Fibroblast of villous mesenchyme (primary cell): ENCODE data around the gene ACTR3C. TPM values are rescaled to one million over a fixed set of nuclear protein-coding genes. Genes with fewer than 3 reads are reported as not detected.

Experiments used
- DNase-seq: peaks from one replicate; pipeline ENCODE4 v3.0.0-alpha.2; 2010; ENCODE audit warnings: low read depth
- H3K4me3 ChIP-seq: 2 replicates; pipeline ENCODE4 v1.5.1; 2011; ENCODE audit warnings: low read depth, mild to moderate bottlenecking, low read length
- CTCF ChIP-seq: IDR thresholded peaks from 2 replicates; pipeline ENCODE4 v1.5.1; 2012; ENCODE audit warnings: low read depth, mild to moderate bottlenecking, low read length; ENCODE audit not compliant: insufficient read depth
- total RNA-seq: library from RNA; depleted of rRNA; stranded (reverse); fragments of >200 nt; gene quantifications from 2 replicates; pipeline ENCODE4 v1.2.3, GENCODE V29; 2012

ACTR3C gene
- total RNA-seq, 1 donor: 13.4 TPM

- no peak for TF ChIP-seq CTCF
- peak overlapping the region; percentile 86 for H3K4me3 ChIP-seq
- DNase-seq: no peak
These were observed 46.6 kb upstream of the ACTR3C start for GRCh38 chr7:150369748-150370501.

GRCh38 chr7:150368884-150369747, 45.8 kb upstream of the ACTR3C start:
- TF ChIP-seq CTCF: no peak
- peak; percentile 75 for DNase-seq
- H3K4me3 ChIP-seq: peak overlapping the region; percentile 86

GRCh38 chr7:150368096-150368883, 44.9 kb upstream of the ACTR3C start, which contains the start of gene REPIN1:
TSS of gene REPIN1 (plus strand) at chr7:150368822. CDS start at chr7:150369712, 890 bp downstream.
- DNase-seq: peak; percentile 84
- TF ChIP-seq CTCF: no peak
- peak within 1 kb of the TSS; percentile 86 for H3K4me3 ChIP-seq

GRCh38 chr7:150367677-150368095, 44.3 kb upstream of the ACTR3C start:
- TF ChIP-seq CTCF: no peak
- DNase-seq: no peak
- H3K4me3 ChIP-seq: peak overlapping the region; percentile 86

- no peak for TF ChIP-seq CTCF
- no peak overlapping the region for H3K4me3 ChIP-seq
- DNase-seq: no peak
These were observed 42.5 kb upstream of the ACTR3C start for GRCh38 chr7:150365673-150366398.

- TF ChIP-seq CTCF: no peak
- H3K4me3 ChIP-seq: no peak overlapping the region
- DNase-seq: no peak
These were observed 41.8 kb upstream of the ACTR3C start for GRCh38 chr7:150365194-150365593.
